GM23338 (cell line): ENCODE data around the gene DSG3. TPM values are rescaled to one million over a fixed set of nuclear protein-coding genes. Genes with fewer than 3 reads are reported as not detected.
A peak's percentile ranks its signal among the peaks of the same experiment; 100 is the strongest.

Source experiments
- ATAC-seq: fragments of 200-7000 bp; cut with Tn5 transposase; 3 replicates; pipeline ENCODE4 v1.9.1; 2020
- DNase-seq: peaks from one replicate; pipeline ENCODE4 v3.0.0-alpha.2; 2015; ENCODE audit warnings: low spot score
- H2AFZ ChIP-seq: fragments of 200-600 bp; sonication (generic); 2 replicates; pipeline ENCODE4 v1.8.0; 2016; ENCODE audit warnings: antibody characterized with exemption, mild to moderate bottlenecking, moderate library complexity
- H3F3A ChIP-seq: fragments of 200-600 bp; sonication (generic); replicated peaks from 2 replicates; pipeline ENCODE4 v1.8.0; 2017; ENCODE audit warnings: antibody characterized with exemption, mixed run types, low read depth
- H3K27ac ChIP-seq: fragments of 200-600 bp; sonication (generic); 2 replicates; pipeline ENCODE4 v1.6.1; 2016; ENCODE audit warnings: low read depth
- H3K27me3 ChIP-seq: fragments of 200-600 bp; sonication (generic); 2 replicates; pipeline ENCODE4 v1.8.0; 2016; ENCODE audit warnings: mild to moderate bottlenecking, mixed run types, moderate library complexity; ENCODE audit not compliant: insufficient read depth
- H3K36me3 ChIP-seq: fragments of 200-600 bp; sonication (generic); 2 replicates; pipeline ENCODE4 v1.8.0; 2016; ENCODE audit warnings: mild to moderate bottlenecking; ENCODE audit not compliant: insufficient read depth
- H3K4me1 ChIP-seq: fragments of 200-600 bp; sonication (generic); 2 replicates; pipeline ENCODE4 v1.8.0; 2016; ENCODE audit warnings: mild to moderate bottlenecking, moderate library complexity; ENCODE audit not compliant: insufficient read depth
- H3K4me2 ChIP-seq: fragments of 200-600 bp; sonication (generic); 2 replicates; pipeline ENCODE4 v1.7.1; 2017; ENCODE audit warnings: mixed run types
- H3K4me3 ChIP-seq: fragments of 200-600 bp; sonication (generic); 2 replicates; pipeline ENCODE4 v1.6.1; 2016; ENCODE audit warnings: mixed run types
- H3K79me2 ChIP-seq: fragments of 200-600 bp; sonication (generic); replicated peaks from 2 replicates; pipeline ENCODE4 v1.8.0; 2017; ENCODE audit warnings: mild to moderate bottlenecking; ENCODE audit not compliant: insufficient read depth
- H3K9me2 ChIP-seq: fragments of 200-600 bp; sonication (generic); 2 replicates; pipeline ENCODE4 v1.8.0; 2017; ENCODE audit not compliant: insufficient read depth
- H4K20me1 ChIP-seq: fragments of 200-600 bp; sonication (generic); replicated peaks from 2 replicates; pipeline ENCODE4 v1.8.0; 2017; ENCODE audit warnings: mild to moderate bottlenecking; ENCODE audit not compliant: insufficient read depth
- H3K27ac Mint-ChIP-seq: 2 replicates; pipeline ENCODE4 v1.8.0; 2020; ENCODE audit warnings: inconsistent platforms, mild to moderate bottlenecking, moderate library complexity, mixed read lengths
- H3K27me3 Mint-ChIP-seq: 3 replicates; pipeline ENCODE4 v1.8.0; 2022; ENCODE audit warnings: low read depth, mild to moderate bottlenecking, moderate library complexity, mixed read lengths, inconsistent platforms; ENCODE audit not compliant: insufficient read depth, poor library complexity
- H3K36me3 Mint-ChIP-seq: 3 replicates; pipeline ENCODE4 v1.8.0; 2021; ENCODE audit warnings: low read depth, mild to moderate bottlenecking, inconsistent platforms, moderate library complexity, mixed read lengths
- H3K4me1 Mint-ChIP-seq: 3 replicates; pipeline ENCODE4 v1.8.0; 2020; ENCODE audit warnings: mild to moderate bottlenecking, inconsistent platforms, mixed read lengths
- H3K4me3 Mint-ChIP-seq: 3 replicates; pipeline ENCODE4 v1.8.0; 2021; ENCODE audit warnings: moderate library complexity, mild to moderate bottlenecking, inconsistent platforms, mixed read lengths
- H3K9me3 Mint-ChIP-seq: 3 replicates; pipeline ENCODE4 v1.8.0; 2020; ENCODE audit warnings: moderate library complexity, mild to moderate bottlenecking, inconsistent platforms, mixed read lengths
- CREB1 ChIP-seq: fragments of 250-450 bp; sonication (Bioruptor Pico); IDR thresholded peaks from 2 replicates; pipeline ENCODE4 v1.5.0; 2020; ENCODE audit warnings: low read depth, mild to moderate bottlenecking, moderate library complexity
- EZH2phosphoT487 ChIP-seq: fragments of 200-600 bp; sonication (generic); IDR thresholded peaks from one replicate; pipeline ENCODE4 v1.8.1; 2018; ENCODE audit warnings: antibody characterized with exemption; ENCODE audit not compliant: unreplicated experiment
- JUNB ChIP-seq: IDR thresholded peaks from one replicate; pipeline ENCODE4 v1.6.1; 2016; ENCODE audit warnings: antibody characterized with exemption; ENCODE audit not compliant: unreplicated experiment
- NANOG ChIP-seq: IDR thresholded peaks from 2 replicates; pipeline ENCODE4 v1.6.1; 2016; ENCODE audit warnings: antibody characterized with exemption, borderline replicate concordance
- POLR2AphosphoS5 ChIP-seq: IDR thresholded peaks from 2 replicates; pipeline ENCODE4 v1.6.1; 2016; ENCODE audit warnings: antibody characterized with exemption, low read depth
- STAT1 ChIP-seq: IDR thresholded peaks from one replicate; pipeline ENCODE4 v1.6.1; 2016; ENCODE audit warnings: antibody characterized with exemption; ENCODE audit not compliant: unreplicated experiment
- ZNF114 ChIP-seq: fragments of 250-450 bp; sonication (Bioruptor Pico); IDR thresholded peaks from 2 replicates; pipeline ENCODE4 v1.5.0; 2020; ENCODE audit warnings: mild to moderate bottlenecking, moderate library complexity
- ZNF331 ChIP-seq: fragments of 250-450 bp; sonication (Bioruptor Pico); IDR thresholded peaks from 2 replicates; pipeline ENCODE4 v1.5.0; 2020; ENCODE audit warnings: low read depth, mild to moderate bottlenecking, moderate library complexity
- polyA plus RNA-seq: library from polyadenylated mRNA; unstranded; fragments of >200 nt; fragmentation: Nextera tagmentation; extraction: Ambion mirVana; gene quantifications from 2 replicates; pipeline ENCODE4 v1.2.1, GENCODE V29; 2016
- total RNA-seq: library from RNA; depleted of rRNA; stranded (reverse); fragments of >200 nt; shearing (Covaris generic); gene quantifications from 2 replicates; pipeline ENCODE4 v1.2.3, GENCODE V29; 2014
- TF ChIP-seq, protein P1 (sequence below), 2 experiments: fragments of 200-600 bp in 1 of 2; sonication (generic) in 1 of 2; conservative IDR thresholded peaks; 2 replicates each; pipeline versions ENCODE4 v1.5.1 to v1.6.1; 2016 to 2017; ENCODE audit warnings: antibody characterized with exemption in 2 of 2, low read depth in 2 of 2, mild to moderate bottlenecking in 2 of 2, moderate library complexity in 1 of 2
- TF ChIP-seq, protein P2 (sequence below): IDR thresholded peaks from 2 replicates; pipeline ENCODE4 v1.6.1; 2016; ENCODE audit warnings: antibody characterized with exemption
- TF ChIP-seq, protein P3 (sequence below): fragments of 250-450 bp; sonication (Bioruptor Pico); IDR thresholded peaks from 2 replicates; pipeline ENCODE4 v1.5.0; 2020; ENCODE audit warnings: mild to moderate bottlenecking, moderate library complexity
- TF ChIP-seq, protein P4 (sequence below): IDR thresholded peaks from one replicate; pipeline ENCODE4 v1.6.1; 2018; ENCODE audit warnings: antibody characterized with exemption; ENCODE audit not compliant: unreplicated experiment

DSG3 gene
- total and polyA plus RNA-seq, 2 experiments from 2014 or later: 0.05 to 0.24 TPM

DNA sequence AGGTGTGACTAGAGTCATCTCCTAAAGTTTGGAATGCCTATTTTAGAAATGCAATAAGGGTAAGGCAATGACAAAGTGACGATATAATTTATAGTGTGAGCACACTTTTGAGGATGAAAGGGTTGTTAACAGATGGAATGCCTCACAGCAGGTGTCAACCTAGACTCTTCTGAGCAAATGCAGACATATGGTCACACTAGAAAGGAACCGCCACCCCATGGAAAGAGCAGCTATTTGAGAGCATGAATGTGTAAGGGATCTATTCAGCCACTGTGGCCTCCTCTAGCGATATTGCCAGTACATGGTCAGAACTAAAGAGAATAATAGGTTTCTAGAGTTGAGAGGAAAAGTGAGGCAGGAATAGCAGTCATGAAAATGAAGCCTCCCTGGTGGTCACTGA lies 68.9 kb downstream of the DSG3 start:
- H3K27me3 Mint-ChIP-seq: peaks cover 2% of the 10 kb centered on the region
- H3K27ac Mint-ChIP-seq: no peak overlapping the region
- H3K4me1 Mint-ChIP-seq: peaks cover 22% of the 10 kb centered on the region
- TF ChIP-seq, protein P1, sequence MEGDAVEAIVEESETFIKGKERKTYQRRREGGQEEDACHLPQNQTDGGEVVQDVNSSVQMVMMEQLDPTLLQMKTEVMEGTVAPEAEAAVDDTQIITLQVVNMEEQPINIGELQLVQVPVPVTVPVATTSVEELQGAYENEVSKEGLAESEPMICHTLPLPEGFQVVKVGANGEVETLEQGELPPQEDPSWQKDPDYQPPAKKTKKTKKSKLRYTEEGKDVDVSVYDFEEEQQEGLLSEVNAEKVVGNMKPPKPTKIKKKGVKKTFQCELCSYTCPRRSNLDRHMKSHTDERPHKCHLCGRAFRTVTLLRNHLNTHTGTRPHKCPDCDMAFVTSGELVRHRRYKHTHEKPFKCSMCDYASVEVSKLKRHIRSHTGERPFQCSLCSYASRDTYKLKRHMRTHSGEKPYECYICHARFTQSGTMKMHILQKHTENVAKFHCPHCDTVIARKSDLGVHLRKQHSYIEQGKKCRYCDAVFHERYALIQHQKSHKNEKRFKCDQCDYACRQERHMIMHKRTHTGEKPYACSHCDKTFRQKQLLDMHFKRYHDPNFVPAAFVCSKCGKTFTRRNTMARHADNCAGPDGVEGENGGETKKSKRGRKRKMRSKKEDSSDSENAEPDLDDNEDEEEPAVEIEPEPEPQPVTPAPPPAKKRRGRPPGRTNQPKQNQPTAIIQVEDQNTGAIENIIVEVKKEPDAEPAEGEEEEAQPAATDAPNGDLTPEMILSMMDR (conservative IDR thresholded peaks at IDR 0.05; ENCODE audit: low read depth in 2 of 2): no peak
- TF ChIP-seq, protein P2, sequence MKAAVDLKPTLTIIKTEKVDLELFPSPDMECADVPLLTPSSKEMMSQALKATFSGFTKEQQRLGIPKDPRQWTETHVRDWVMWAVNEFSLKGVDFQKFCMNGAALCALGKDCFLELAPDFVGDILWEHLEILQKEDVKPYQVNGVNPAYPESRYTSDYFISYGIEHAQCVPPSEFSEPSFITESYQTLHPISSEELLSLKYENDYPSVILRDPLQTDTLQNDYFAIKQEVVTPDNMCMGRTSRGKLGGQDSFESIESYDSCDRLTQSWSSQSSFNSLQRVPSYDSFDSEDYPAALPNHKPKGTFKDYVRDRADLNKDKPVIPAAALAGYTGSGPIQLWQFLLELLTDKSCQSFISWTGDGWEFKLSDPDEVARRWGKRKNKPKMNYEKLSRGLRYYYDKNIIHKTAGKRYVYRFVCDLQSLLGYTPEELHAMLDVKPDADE: no peak
- no peak for TF ChIP-seq JUNB
- TF ChIP-seq NANOG: no peak
- TF ChIP-seq STAT1: no peak
- TF ChIP-seq ZNF114 (CRISPR knock-in tag): no peak
- TF ChIP-seq, protein P3, sequence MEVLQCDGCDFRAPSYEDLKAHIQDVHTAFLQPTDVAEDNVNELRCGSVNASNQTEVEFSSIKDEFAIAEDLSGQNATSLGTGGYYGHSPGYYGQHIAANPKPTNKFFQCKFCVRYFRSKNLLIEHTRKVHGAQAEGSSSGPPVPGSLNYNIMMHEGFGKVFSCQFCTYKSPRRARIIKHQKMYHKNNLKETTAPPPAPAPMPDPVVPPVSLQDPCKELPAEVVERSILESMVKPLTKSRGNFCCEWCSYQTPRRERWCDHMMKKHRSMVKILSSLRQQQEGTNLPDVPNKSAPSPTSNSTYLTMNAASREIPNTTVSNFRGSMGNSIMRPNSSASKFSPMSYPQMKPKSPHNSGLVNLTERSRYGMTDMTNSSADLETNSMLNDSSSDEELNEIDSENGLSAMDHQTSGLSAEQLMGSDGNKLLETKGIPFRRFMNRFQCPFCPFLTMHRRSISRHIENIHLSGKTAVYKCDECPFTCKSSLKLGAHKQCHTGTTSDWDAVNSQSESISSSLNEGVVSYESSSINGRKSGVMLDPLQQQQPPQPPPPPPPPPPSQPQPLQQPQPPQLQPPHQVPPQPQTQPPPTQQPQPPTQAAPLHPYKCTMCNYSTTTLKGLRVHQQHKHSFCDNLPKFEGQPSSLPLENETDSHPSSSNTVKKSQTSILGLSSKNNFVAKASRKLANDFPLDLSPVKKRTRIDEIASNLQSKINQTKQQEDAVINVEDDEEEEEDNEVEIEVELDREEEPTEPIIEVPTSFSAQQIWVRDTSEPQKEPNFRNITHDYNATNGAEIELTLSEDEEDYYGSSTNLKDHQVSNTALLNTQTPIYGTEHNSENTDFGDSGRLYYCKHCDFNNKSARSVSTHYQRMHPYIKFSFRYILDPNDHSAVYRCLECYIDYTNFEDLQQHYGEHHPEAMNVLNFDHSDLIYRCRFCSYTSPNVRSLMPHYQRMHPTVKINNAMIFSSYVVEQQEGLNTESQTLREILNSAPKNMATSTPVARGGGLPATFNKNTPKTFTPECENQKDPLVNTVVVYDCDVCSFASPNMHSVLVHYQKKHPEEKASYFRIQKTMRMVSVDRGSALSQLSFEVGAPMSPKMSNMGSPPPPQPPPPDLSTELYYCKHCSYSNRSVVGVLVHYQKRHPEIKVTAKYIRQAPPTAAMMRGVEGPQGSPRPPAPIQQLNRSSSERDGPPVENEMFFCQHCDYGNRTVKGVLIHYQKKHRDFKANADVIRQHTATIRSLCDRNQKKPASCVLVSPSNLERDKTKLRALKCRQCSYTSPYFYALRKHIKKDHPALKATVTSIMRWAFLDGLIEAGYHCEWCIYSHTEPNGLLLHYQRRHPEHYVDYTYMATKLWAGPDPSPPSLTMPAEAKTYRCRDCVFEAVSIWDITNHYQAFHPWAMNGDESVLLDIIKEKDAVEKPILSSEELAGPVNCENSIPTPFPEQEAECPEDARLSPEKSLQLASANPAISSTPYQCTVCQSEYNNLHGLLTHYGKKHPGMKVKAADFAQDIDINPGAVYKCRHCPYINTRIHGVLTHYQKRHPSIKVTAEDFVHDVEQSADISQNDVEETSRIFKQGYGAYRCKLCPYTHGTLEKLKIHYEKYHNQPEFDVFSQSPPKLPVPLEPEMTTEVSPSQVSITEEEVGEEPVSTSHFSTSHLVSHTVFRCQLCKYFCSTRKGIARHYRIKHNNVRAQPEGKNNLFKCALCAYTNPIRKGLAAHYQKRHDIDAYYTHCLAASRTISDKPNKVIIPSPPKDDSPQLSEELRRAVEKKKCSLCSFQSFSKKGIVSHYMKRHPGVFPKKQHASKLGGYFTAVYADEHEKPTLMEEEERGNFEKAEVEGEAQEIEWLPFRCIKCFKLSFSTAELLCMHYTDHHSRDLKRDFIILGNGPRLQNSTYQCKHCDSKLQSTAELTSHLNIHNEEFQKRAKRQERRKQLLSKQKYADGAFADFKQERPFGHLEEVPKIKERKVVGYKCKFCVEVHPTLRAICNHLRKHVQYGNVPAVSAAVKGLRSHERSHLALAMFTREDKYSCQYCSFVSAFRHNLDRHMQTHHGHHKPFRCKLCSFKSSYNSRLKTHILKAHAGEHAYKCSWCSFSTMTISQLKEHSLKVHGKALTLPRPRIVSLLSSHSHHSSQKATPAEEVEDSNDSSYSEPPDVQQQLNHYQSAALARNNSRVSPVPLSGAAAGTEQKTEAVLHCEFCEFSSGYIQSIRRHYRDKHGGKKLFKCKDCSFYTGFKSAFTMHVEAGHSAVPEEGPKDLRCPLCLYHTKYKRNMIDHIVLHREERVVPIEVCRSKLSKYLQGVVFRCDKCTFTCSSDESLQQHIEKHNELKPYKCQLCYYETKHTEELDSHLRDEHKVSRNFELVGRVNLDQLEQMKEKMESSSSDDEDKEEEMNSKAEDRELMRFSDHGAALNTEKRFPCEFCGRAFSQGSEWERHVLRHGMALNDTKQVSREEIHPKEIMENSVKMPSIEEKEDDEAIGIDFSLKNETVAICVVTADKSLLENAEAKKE (CRISPR knock-in tag): no peak
- TF ChIP-seq POLR2AphosphoS5: no peak
- TF ChIP-seq, protein P4, sequence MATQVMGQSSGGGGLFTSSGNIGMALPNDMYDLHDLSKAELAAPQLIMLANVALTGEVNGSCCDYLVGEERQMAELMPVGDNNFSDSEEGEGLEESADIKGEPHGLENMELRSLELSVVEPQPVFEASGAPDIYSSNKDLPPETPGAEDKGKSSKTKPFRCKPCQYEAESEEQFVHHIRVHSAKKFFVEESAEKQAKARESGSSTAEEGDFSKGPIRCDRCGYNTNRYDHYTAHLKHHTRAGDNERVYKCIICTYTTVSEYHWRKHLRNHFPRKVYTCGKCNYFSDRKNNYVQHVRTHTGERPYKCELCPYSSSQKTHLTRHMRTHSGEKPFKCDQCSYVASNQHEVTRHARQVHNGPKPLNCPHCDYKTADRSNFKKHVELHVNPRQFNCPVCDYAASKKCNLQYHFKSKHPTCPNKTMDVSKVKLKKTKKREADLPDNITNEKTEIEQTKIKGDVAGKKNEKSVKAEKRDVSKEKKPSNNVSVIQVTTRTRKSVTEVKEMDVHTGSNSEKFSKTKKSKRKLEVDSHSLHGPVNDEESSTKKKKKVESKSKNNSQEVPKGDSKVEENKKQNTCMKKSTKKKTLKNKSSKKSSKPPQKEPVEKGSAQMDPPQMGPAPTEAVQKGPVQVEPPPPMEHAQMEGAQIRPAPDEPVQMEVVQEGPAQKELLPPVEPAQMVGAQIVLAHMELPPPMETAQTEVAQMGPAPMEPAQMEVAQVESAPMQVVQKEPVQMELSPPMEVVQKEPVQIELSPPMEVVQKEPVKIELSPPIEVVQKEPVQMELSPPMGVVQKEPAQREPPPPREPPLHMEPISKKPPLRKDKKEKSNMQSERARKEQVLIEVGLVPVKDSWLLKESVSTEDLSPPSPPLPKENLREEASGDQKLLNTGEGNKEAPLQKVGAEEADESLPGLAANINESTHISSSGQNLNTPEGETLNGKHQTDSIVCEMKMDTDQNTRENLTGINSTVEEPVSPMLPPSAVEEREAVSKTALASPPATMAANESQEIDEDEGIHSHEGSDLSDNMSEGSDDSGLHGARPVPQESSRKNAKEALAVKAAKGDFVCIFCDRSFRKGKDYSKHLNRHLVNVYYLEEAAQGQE: no peak
- no peak for TF ChIP-seq ZNF331 (CRISPR knock-in tag)
- no peak for TF ChIP-seq CREB1 (CRISPR knock-in tag)
- no peak for TF ChIP-seq EZH2phosphoT487
- peaks cover 25% of the 10 kb centered on the region for H3K4me1 ChIP-seq
- no peak overlapping the region for H3K4me3 ChIP-seq
- no peaks in the 10 kb centered on the region for H3K9me3 Mint-ChIP-seq
- peak; percentile 48; the same call in 2 of the 3 replicates for ATAC-seq
- no peaks in the 10 kb centered on the region for H3K9me2 ChIP-seq
- no peaks in the 10 kb centered on the region for H3K27me3 ChIP-seq
- H3F3A ChIP-seq: no peaks in the 10 kb centered on the region
- no peak for DNase-seq
- no peak overlapping the region for H3K4me2 ChIP-seq
- H3K79me2 ChIP-seq: peaks cover 70% of the 10 kb centered on the region
- no peak overlapping the region for H3K27ac ChIP-seq
- no peak overlapping the region for H2AFZ ChIP-seq
- peaks cover 20% of the 10 kb centered on the region; the same call in 2 of the 3 replicates for H3K36me3 Mint-ChIP-seq
- H4K20me1 ChIP-seq: peaks cover 23% of the 10 kb centered on the region
- H3K4me3 Mint-ChIP-seq: no peak overlapping the region
- peaks cover 18% of the 10 kb centered on the region; the same call in 1 of the 2 replicates for H3K36me3 ChIP-seq
